HepG2 (cell line): ENCODE data around the gene EPB42.

Source experiments
- ATF7 ChIP-seq, 2 experiments: fragments of 450-650 bp in 1 of 2; sonication (generic) in 1 of 2; formaldehyde crosslinking in 1 of 2; IDR thresholded peaks; 2 replicates each; pipeline versions ENCODE4 v1.4.0 to v1.6.1; 2016 to 2020; ENCODE audit warnings: antibody characterized with exemption in 1 of 2, mild to moderate bottlenecking in 1 of 2, missing genetic modification reagents in 1 of 2
- CREB1 ChIP-seq, 2 experiments: fragments of 450-650 bp in 1 of 2; IDR thresholded peaks; 2 replicates each; pipeline ENCODE4 v1.6.1; 2016 to 2017; ENCODE audit warnings: control low read depth in 1 of 2, mild to moderate bottlenecking in 1 of 2, missing compliant biosample characterization in 1 of 2, missing genetic modification characterization in 1 of 2
- CREM ChIP-seq, 2 experiments: sonication (generic) in 1 of 2; formaldehyde crosslinking in 1 of 2; IDR thresholded peaks; 2 replicates each; pipeline versions ENCODE4 v1.4.0 to v1.6.1; 2016 to 2020; ENCODE audit warnings: antibody characterized with exemption in 1 of 2, mild to moderate bottlenecking in 1 of 2, missing genetic modification reagents in 1 of 2
- EP300 ChIP-seq, 3 experiments: sonication (generic) in 1 of 3; formaldehyde crosslinking in 1 of 3; IDR thresholded peaks; 2 replicates each; pipeline versions ENCODE4 v1.5.1 to v1.6.1; 2011 to 2020; ENCODE audit warnings: low read depth in 2 of 3, low read length in 2 of 3, borderline replicate concordance in 1 of 3, improper control_type of control experiment in 1 of 3, mild to moderate bottlenecking in 1 of 3, missing genetic modification reagents in 1 of 3, moderate library complexity in 1 of 3
- FOXJ3 ChIP-seq: sonication (generic); formaldehyde crosslinking; IDR thresholded peaks from 2 replicates; pipeline ENCODE4 v1.4.0; 2020; ENCODE audit warnings: missing genetic modification reagents, mild to moderate bottlenecking, borderline replicate concordance
- NR3C1 ChIP-seq: sonication (generic); formaldehyde crosslinking; IDR thresholded peaks from 2 replicates; pipeline ENCODE4 v1.4.0; 2020; ENCODE audit warnings: missing genetic modification reagents
- SIN3A ChIP-seq: IDR thresholded peaks from 2 replicates; pipeline ENCODE4 v1.6.1; 2011; ENCODE audit warnings: low read depth, mild to moderate bottlenecking, control low read depth, low read length, borderline replicate concordance
- ZNF383 ChIP-seq: sonication (generic); formaldehyde crosslinking; IDR thresholded peaks from 2 replicates; pipeline ENCODE4 v1.4.0; 2020; ENCODE audit warnings: missing genetic modification reagents, mild to moderate bottlenecking, borderline replicate concordance
- ZNF775 ChIP-seq: sonication (generic); formaldehyde crosslinking; IDR thresholded peaks from 2 replicates; pipeline ENCODE4 v1.4.0; 2020; ENCODE audit warnings: missing genetic modification reagents, mild to moderate bottlenecking, moderate library complexity, borderline replicate concordance
- TF ChIP-seq, protein P1 (sequence below): sonication (generic); formaldehyde crosslinking; IDR thresholded peaks from 2 replicates; pipeline ENCODE4 v1.4.0; 2020; ENCODE audit warnings: low read depth, mild to moderate bottlenecking, missing genetic modification reagents
- TF ChIP-seq, protein P2 (sequence below): IDR thresholded peaks from 2 replicates; pipeline ENCODE4 v1.6.1; 2012; ENCODE audit warnings: inconsistent platforms
- TF ChIP-seq, protein P3 (sequence below): sonication (generic); formaldehyde crosslinking; IDR thresholded peaks from 2 replicates; pipeline ENCODE4 v1.5.0; 2020; ENCODE audit warnings: mild to moderate bottlenecking, missing genetic modification reagents, moderate library complexity
- TF ChIP-seq, protein P4 (sequence below): fragments of 450-650 bp; IDR thresholded peaks from 2 replicates; pipeline ENCODE4 v1.6.1; 2017; ENCODE audit warnings: mild to moderate bottlenecking

DNA sequence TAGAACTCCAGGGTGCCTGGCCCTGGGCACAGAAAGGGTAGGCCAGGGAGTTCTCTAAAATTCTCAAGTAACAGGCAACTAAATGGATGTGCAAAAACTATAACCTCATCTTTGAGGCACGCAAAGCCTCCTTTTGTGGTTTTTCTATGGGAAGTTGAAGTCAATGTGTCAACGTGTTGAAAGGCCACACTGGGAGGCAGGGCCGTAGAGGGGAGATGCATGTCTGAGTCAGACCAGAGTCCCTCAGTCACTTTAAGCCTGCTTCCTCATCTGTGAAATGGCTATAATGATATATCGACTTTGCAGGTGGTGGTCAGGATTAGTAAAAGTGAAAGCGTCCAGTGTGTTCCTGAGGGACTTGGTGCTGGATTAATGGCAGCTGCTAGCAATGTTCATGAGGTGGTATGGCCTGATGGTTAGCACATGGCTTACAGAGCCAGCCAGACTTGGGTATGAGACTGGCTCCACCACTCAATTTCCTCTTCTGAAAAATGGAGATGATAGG is 28.9 kb upstream of the EPB42 start:
- TF ChIP-seq, protein P1, sequence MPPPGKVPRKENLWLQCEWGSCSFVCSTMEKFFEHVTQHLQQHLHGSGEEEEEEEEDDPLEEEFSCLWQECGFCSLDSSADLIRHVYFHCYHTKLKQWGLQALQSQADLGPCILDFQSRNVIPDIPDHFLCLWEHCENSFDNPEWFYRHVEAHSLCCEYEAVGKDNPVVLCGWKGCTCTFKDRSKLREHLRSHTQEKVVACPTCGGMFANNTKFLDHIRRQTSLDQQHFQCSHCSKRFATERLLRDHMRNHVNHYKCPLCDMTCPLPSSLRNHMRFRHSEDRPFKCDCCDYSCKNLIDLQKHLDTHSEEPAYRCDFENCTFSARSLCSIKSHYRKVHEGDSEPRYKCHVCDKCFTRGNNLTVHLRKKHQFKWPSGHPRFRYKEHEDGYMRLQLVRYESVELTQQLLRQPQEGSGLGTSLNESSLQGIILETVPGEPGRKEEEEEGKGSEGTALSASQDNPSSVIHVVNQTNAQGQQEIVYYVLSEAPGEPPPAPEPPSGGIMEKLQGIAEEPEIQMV: no peak
- no peak for TF ChIP-seq SIN3A
- TF ChIP-seq, protein P2, sequence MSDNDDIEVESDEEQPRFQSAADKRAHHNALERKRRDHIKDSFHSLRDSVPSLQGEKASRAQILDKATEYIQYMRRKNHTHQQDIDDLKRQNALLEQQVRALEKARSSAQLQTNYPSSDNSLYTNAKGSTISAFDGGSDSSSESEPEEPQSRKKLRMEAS: no peak
- TF ChIP-seq ZNF775: no peak
- TF ChIP-seq ATF7 (IDR thresholded peaks at IDR 0.05): no peak
- TF ChIP-seq ATF7 (CRISPR knock-in tag; IDR thresholded peaks at IDR 0.05): no peak
- TF ChIP-seq CREM (IDR thresholded peaks at IDR 0.05): no peak
- no peak for TF ChIP-seq CREM (CRISPR knock-in tag; IDR thresholded peaks at IDR 0.05)
- no peak for TF ChIP-seq FOXJ3 (CRISPR knock-in tag)
- TF ChIP-seq, protein P3, sequence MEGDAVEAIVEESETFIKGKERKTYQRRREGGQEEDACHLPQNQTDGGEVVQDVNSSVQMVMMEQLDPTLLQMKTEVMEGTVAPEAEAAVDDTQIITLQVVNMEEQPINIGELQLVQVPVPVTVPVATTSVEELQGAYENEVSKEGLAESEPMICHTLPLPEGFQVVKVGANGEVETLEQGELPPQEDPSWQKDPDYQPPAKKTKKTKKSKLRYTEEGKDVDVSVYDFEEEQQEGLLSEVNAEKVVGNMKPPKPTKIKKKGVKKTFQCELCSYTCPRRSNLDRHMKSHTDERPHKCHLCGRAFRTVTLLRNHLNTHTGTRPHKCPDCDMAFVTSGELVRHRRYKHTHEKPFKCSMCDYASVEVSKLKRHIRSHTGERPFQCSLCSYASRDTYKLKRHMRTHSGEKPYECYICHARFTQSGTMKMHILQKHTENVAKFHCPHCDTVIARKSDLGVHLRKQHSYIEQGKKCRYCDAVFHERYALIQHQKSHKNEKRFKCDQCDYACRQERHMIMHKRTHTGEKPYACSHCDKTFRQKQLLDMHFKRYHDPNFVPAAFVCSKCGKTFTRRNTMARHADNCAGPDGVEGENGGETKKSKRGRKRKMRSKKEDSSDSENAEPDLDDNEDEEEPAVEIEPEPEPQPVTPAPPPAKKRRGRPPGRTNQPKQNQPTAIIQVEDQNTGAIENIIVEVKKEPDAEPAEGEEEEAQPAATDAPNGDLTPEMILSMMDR (CRISPR knock-in tag): no peak
- TF ChIP-seq EP300 (IDR thresholded peaks at IDR 0.05; ENCODE audit: low read depth in 2 of 2, low read length in 2 of 2): no peak
- TF ChIP-seq EP300 (CRISPR knock-in tag; IDR thresholded peaks at IDR 0.05; ENCODE audit: borderline replicate concordance): no peak
- TF ChIP-seq NR3C1: no peak
- TF ChIP-seq ZNF383 (CRISPR knock-in tag): no peak
- TF ChIP-seq, protein P4, sequence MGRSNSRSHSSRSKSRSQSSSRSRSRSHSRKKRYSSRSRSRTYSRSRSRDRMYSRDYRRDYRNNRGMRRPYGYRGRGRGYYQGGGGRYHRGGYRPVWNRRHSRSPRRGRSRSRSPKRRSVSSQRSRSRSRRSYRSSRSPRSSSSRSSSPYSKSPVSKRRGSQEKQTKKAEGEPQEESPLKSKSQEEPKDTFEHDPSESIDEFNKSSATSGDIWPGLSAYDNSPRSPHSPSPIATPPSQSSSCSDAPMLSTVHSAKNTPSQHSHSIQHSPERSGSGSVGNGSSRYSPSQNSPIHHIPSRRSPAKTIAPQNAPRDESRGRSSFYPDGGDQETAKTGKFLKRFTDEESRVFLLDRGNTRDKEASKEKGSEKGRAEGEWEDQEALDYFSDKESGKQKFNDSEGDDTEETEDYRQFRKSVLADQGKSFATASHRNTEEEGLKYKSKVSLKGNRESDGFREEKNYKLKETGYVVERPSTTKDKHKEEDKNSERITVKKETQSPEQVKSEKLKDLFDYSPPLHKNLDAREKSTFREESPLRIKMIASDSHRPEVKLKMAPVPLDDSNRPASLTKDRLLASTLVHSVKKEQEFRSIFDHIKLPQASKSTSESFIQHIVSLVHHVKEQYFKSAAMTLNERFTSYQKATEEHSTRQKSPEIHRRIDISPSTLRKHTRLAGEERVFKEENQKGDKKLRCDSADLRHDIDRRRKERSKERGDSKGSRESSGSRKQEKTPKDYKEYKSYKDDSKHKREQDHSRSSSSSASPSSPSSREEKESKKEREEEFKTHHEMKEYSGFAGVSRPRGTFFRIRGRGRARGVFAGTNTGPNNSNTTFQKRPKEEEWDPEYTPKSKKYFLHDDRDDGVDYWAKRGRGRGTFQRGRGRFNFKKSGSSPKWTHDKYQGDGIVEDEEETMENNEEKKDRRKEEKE: no peak
- TF ChIP-seq CREB1 (IDR thresholded peaks at IDR 0.05): no peak
- TF ChIP-seq CREB1 (CRISPR knock-in tag; IDR thresholded peaks at IDR 0.05): no peak
